ENCODE measurements around the gene SLC4A9.

GRCh38 chr5:140423609-140424008 is 63.6 kb downstream of the SLC4A9 start:
- TF ChIP-seq CTCF (IDR thresholded peaks at IDR 0.05) = no peak
- TF ChIP-seq POLR2A (IDR thresholded peaks at IDR 0.05) = no peak
